Nephron progenitor cell (in vitro differentiated cells): ENCODE data around the gene SRPRB.

Source experiments
- DNase-seq: peaks from one replicate; pipeline ENCODE4 v3.0.0; 2021
- H3K27ac Mint-ChIP-seq: 2 replicates; pipeline ENCODE4 v1.8.0; 2021; ENCODE audit warnings: mild to moderate bottlenecking, moderate library complexity, mixed read lengths
- H3K27me3 Mint-ChIP-seq: 2 replicates; pipeline ENCODE4 v1.8.0; 2021; ENCODE audit warnings: mild to moderate bottlenecking, low read depth, mixed read lengths; ENCODE audit not compliant: poor library complexity
- H3K36me3 Mint-ChIP-seq: 2 replicates; pipeline ENCODE4 v1.8.0; 2021; ENCODE audit warnings: low read depth, mixed read lengths
- H3K4me1 Mint-ChIP-seq: 2 replicates; pipeline ENCODE4 v1.8.0; 2021; ENCODE audit warnings: mixed read lengths
- H3K4me3 Mint-ChIP-seq: 2 replicates; pipeline ENCODE4 v1.8.0; 2021; ENCODE audit warnings: mild to moderate bottlenecking, moderate library complexity, mixed read lengths
- H3K9me3 Mint-ChIP-seq: 2 replicates; pipeline ENCODE4 v1.8.0; 2021; ENCODE audit warnings: mild to moderate bottlenecking, moderate library complexity, mixed read lengths
- CTCF ChIP-seq: fragments of 200-600 bp; sonication (generic); IDR thresholded peaks from 2 replicates; pipeline ENCODE4 v1.5.0; 2021; ENCODE audit warnings: antibody characterized with exemption

The SRPRB gene

DNA sequence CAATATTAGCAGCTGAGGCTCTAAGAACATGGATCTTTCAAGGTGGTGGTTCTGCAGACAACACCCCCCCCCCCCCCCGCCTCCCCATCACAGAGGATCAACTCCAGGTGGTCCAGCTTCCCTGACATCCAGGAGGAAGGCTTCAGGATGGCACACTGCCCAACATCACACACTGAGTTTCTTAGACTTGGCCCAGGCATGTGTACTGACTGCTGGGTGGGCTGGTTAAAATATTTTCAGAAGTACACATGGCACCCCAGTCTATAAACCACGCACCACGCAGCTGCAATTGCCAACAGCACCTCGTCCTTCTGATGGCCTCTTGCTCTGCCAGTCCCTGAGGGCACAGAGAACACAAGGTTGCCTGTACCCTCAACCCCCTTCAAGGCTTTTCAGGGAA, 22.1 kb downstream of the SRPRB start:
- Mint-ChIP-seq H3K27ac (no peak overlapping the region), H3K36me3 (peaks cover 26% of the 10 kb centered on the region), H3K4me1 (no peaks in the 10 kb centered on the region), H3K9me3 (no peaks in the 10 kb centered on the region), H3K4me3 (no peak overlapping the region), H3K27me3 (peaks cover 4% of the 10 kb centered on the region)
- TF ChIP-seq CTCF, result no peak
- DNase-seq, result no peak

DNA sequence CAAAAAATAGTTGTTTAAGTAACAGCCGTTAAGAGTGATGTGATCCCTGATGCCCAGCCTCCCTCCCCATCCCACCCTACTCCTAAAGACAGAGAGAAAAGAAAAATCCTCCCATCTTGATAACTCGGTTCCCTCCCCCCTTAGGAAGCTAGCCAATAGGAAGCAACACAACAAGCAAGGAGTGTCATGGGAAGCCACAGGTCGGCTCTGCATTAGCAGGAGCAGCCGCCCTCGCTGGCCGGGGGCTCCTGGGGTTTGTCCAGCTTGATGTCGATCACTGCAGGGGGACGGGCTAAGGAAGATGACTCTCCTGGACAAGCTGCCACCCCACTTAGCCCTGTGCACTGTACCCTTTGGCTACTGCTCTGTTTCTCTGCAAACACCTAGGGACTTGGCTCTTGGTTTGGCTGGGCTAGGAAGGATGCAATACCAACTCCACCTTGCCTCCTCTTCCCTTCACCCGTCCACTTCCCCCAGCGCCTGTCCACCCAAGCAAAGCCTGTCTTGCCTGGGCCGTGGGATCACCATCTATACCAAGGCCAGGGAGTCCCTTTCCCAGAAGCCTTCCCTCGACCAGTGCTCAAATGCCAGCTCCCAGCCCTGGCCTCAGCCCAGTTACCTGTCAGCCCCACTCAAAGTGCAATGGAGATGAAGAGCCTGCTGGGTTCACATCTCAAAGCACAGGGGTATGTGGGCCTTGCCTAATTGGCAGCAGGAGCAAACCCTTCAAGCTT, 23.1 kb downstream of the SRPRB start:
- DNase-seq, result no peak

DNA sequence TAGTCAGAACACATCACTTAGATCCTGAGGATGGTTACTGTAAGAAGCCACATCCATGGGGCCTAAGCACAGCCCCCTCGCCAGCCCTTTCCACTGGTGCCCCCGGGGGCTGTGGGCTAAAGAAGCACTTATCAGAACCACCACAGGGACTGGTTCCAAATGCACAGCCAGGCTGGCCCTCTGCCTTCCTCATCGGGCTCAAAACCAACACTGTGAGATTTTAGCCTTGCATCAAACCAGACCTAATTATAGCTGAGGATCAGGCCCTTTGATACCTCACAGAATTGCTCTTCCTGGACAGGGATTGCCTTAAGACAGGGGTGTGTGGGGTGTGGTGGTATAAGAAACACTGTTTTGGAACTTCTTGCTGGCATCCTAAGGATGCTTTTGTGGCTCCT, 23.7 kb downstream of the SRPRB start:
- peaks cover 10% of the 10 kb centered on the region for H3K36me3 Mint-ChIP-seq
- H3K27ac Mint-ChIP-seq, result no peak overlapping the region
- no peaks in the 10 kb centered on the region for H3K4me1 Mint-ChIP-seq
- H3K9me3 Mint-ChIP-seq, result no peaks in the 10 kb centered on the region
- peaks cover 4% of the 10 kb centered on the region for H3K27me3 Mint-ChIP-seq
- TF ChIP-seq CTCF, result no peak
- DNase-seq, result no peak
- no peak overlapping the region for H3K4me3 Mint-ChIP-seq

More for the DNA sequence above, 23.1 kb downstream of the SRPRB start:
- Mint-ChIP-seq H3K27me3 (peaks cover 4% of the 10 kb centered on the region), H3K27ac (no peak overlapping the region), H3K9me3 (no peaks in the 10 kb centered on the region), H3K36me3 (peaks cover 15% of the 10 kb centered on the region), H3K4me1 (no peaks in the 10 kb centered on the region), H3K4me3 (no peak overlapping the region)
- no peak for TF ChIP-seq CTCF

GRCh38 chr3:133830071-133830470, 24.5 kb downstream of the SRPRB start:
- Mint-ChIP-seq H3K27me3 (peaks cover 4% of the 10 kb centered on the region), H3K36me3 (peaks cover 8% of the 10 kb centered on the region), H3K27ac (no peak overlapping the region), H3K4me3 (no peak overlapping the region), H3K4me1 (no peaks in the 10 kb centered on the region), H3K9me3 (no peaks in the 10 kb centered on the region)
- DNase-seq, result no peak
- TF ChIP-seq CTCF, result no peak

- no peak for DNase-seq
- peaks cover 7% of the 10 kb centered on the region for H3K27me3 Mint-ChIP-seq
- TF ChIP-seq CTCF, result no peak
- H3K4me1 Mint-ChIP-seq, result no peaks in the 10 kb centered on the region
- no peaks in the 10 kb centered on the region for H3K36me3 Mint-ChIP-seq
- H3K9me3 Mint-ChIP-seq, result no peaks in the 10 kb centered on the region
- H3K27ac Mint-ChIP-seq, result no peak overlapping the region
- H3K4me3 Mint-ChIP-seq, result no peak overlapping the region
Observed at GRCh38 chr3:133831966-133832801, 26.6 kb downstream of the SRPRB start.

DNA sequence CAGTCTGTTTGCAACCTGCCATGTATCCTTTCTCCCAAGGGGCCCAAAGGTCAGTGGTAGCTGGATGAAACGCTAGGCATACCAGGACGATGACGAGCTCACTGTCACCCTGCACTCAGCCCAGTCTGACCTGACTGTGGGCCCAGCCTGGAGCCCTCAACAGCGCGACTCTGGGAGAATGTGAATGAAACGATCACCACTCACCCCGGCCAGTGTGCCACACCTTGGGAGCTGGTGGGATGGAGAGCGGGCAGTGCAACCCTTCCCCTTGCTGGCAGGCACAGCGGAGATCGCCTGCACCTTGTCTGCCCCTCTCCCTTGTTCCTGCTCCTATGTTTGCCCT, 27.2 kb downstream of the SRPRB start:
- no peak for TF ChIP-seq CTCF
- DNase-seq, result no peak
- Mint-ChIP-seq H3K4me3 (no peak overlapping the region), H3K36me3 (no peaks in the 10 kb centered on the region), H3K4me1 (no peaks in the 10 kb centered on the region), H3K27ac (no peak overlapping the region), H3K27me3 (peaks cover 7% of the 10 kb centered on the region), H3K9me3 (no peaks in the 10 kb centered on the region)
